ENCODE data around the gene MAPKAP1. TPM values are rescaled to one million over a fixed set of nuclear protein-coding genes. Genes with fewer than 3 reads are reported as not detected.

The MAPKAP1 gene
- total RNA-seq, 1 donor from 2014 or later = 56.6 TPM

- Mint-ChIP-seq H3K27ac (no peak overlapping the region), H3K4me1 (peaks cover 43% of the 10 kb centered on the region), H3K4me3 (no peak overlapping the region), H3K36me3 (peaks cover 11% of the 10 kb centered on the region), H3K27me3 (ENCODE audit: insufficient read depth, low read depth) (peaks cover 2% of the 10 kb centered on the region), H3K9me3 (no peaks in the 10 kb centered on the region)
- DNase-seq (ENCODE audit: low spot score) = no peak
- H3K9me3 ChIP-seq (ENCODE audit: low read depth) = no peaks in the 10 kb centered on the region
- H4K20me1 ChIP-seq (ENCODE audit: low read depth) = peaks cover 14% of the 10 kb centered on the region
- H3K27me3 ChIP-seq = no peaks in the 10 kb centered on the region
- no peak overlapping the region for H2AFZ ChIP-seq (replicated peaks)
- peaks cover 66% of the 10 kb centered on the region for H3K4me1 ChIP-seq
- H3K9ac ChIP-seq = no peak overlapping the region
- no peak overlapping the region for H3K27ac ChIP-seq
- no peaks in the 10 kb centered on the region for H3K36me3 ChIP-seq
- peaks cover 35% of the 10 kb centered on the region for H3K79me2 ChIP-seq (ENCODE audit: low read depth)
- no peak for TF ChIP-seq EZH2 (IDR thresholded peaks at IDR 0.05)
- TF ChIP-seq CTCF (IDR thresholded peaks at IDR 0.05) = no peak
- no peak for TF ChIP-seq EZH2phosphoT487 (IDR thresholded peaks at IDR 0.05)
- peak overlapping the region; percentile 67 for H3K4me2 ChIP-seq
- H3F3A ChIP-seq (ENCODE audit: low read depth) = peaks cover 30% of the 10 kb centered on the region
- H3K4me3 ChIP-seq = no peak overlapping the region
Observed at GRCh38 chr9:125655066-125655633, 51.9 kb downstream of the MAPKAP1 start.

- Mint-ChIP-seq H3K4me3 (no peak overlapping the region), H3K9me3 (no peaks in the 10 kb centered on the region), H3K27me3 (ENCODE audit: insufficient read depth, low read depth) (peaks cover 2% of the 10 kb centered on the region), H3K36me3 (peaks cover 14% of the 10 kb centered on the region), H3K27ac (no peak overlapping the region), H3K4me1 (peaks cover 51% of the 10 kb centered on the region)
- H3K4me3 ChIP-seq = peak overlapping the region; percentile 9
- peak; percentile 71 for DNase-seq (ENCODE audit: low spot score)
- no peaks in the 10 kb centered on the region for H3K36me3 ChIP-seq
- peak overlapping the region; percentile 67 for H3K4me2 ChIP-seq
- no peak overlapping the region for H2AFZ ChIP-seq (replicated peaks)
- peaks cover 14% of the 10 kb centered on the region for H4K20me1 ChIP-seq (ENCODE audit: low read depth)
- no peaks in the 10 kb centered on the region for H3K27me3 ChIP-seq
- peaks cover 71% of the 10 kb centered on the region for H3K4me1 ChIP-seq
- peaks cover 37% of the 10 kb centered on the region for H3K79me2 ChIP-seq (ENCODE audit: low read depth)
- peaks cover 30% of the 10 kb centered on the region for H3F3A ChIP-seq (ENCODE audit: low read depth)
- TF ChIP-seq EZH2 (IDR thresholded peaks at IDR 0.05) (no peak), CTCF (IDR thresholded peaks at IDR 0.05) (no peak), EZH2phosphoT487 (IDR thresholded peaks at IDR 0.05) (no peak)
- H3K9me3 ChIP-seq (ENCODE audit: low read depth) = no peaks in the 10 kb centered on the region
- H3K9ac ChIP-seq = no peak overlapping the region
- H3K27ac ChIP-seq = no peak overlapping the region
Observed at GRCh38 chr9:125654121-125654520, 52.9 kb downstream of the MAPKAP1 start.

- Mint-ChIP-seq H3K9me3 (no peaks in the 10 kb centered on the region), H3K27me3 (ENCODE audit: insufficient read depth, low read depth) (peaks cover 2% of the 10 kb centered on the region), H3K4me3 (no peak overlapping the region), H3K36me3 (peaks cover 14% of the 10 kb centered on the region), H3K4me1 (peaks cover 53% of the 10 kb centered on the region), H3K27ac (no peak overlapping the region)
- no peak overlapping the region for H3K9ac ChIP-seq
- H4K20me1 ChIP-seq (ENCODE audit: low read depth) = peaks cover 14% of the 10 kb centered on the region
- H3K4me3 ChIP-seq = no peak overlapping the region
- TF ChIP-seq CTCF (IDR thresholded peaks at IDR 0.05) (no peak), EZH2phosphoT487 (IDR thresholded peaks at IDR 0.05) (no peak), EZH2 (IDR thresholded peaks at IDR 0.05) (no peak)
- H3K36me3 ChIP-seq = no peaks in the 10 kb centered on the region
- no peaks in the 10 kb centered on the region for H3K9me3 ChIP-seq (ENCODE audit: low read depth)
- H3K4me2 ChIP-seq = peak overlapping the region; percentile 67
- H3F3A ChIP-seq (ENCODE audit: low read depth) = peaks cover 30% of the 10 kb centered on the region
- H2AFZ ChIP-seq (replicated peaks) = no peak overlapping the region
- H3K27ac ChIP-seq = no peak overlapping the region
- no peaks in the 10 kb centered on the region for H3K27me3 ChIP-seq
- no peak for DNase-seq (ENCODE audit: low spot score)
- peaks cover 41% of the 10 kb centered on the region for H3K79me2 ChIP-seq (ENCODE audit: low read depth)
- peaks cover 72% of the 10 kb centered on the region for H3K4me1 ChIP-seq
Observed at GRCh38 chr9:125653325-125653724, 53.7 kb downstream of the MAPKAP1 start.
